GM21619 (cell line): ENCODE results near the gene EGFL7.
"Not testable (repeated sequence)": the region's sequence is repeated elsewhere in the genome, so short reads cannot be mapped to it uniquely, and the experiment has no call there.

Source experiments
- ATAC-seq: cut with Tn5 transposase; IDR thresholded peaks from one replicate; pipeline ENCODE4 v1.9.1; 2021; ENCODE audit not compliant: unreplicated experiment

The EGFL7 gene

DNA sequence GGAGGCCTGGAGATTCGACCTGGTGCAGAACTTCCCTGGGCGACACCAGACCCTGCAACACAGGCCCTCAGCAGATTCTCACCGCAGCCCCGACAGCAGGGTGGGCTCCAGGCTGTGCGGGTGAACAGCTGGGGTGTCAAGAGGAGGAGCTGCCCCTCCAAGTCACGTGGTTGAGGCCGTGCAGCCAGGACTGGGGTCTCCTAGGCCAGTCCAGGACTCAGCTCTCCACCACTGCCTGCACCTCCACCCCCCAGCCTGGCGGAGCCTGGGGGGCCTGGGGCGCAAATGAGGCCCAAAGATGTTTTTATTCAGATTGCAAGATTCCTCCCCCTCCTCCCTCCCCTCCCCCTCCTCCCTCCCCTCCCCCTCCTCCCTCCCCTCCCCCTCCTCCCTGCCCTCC, 33.8 kb downstream of the EGFL7 start:
- ATAC-seq: no peak

DNA sequence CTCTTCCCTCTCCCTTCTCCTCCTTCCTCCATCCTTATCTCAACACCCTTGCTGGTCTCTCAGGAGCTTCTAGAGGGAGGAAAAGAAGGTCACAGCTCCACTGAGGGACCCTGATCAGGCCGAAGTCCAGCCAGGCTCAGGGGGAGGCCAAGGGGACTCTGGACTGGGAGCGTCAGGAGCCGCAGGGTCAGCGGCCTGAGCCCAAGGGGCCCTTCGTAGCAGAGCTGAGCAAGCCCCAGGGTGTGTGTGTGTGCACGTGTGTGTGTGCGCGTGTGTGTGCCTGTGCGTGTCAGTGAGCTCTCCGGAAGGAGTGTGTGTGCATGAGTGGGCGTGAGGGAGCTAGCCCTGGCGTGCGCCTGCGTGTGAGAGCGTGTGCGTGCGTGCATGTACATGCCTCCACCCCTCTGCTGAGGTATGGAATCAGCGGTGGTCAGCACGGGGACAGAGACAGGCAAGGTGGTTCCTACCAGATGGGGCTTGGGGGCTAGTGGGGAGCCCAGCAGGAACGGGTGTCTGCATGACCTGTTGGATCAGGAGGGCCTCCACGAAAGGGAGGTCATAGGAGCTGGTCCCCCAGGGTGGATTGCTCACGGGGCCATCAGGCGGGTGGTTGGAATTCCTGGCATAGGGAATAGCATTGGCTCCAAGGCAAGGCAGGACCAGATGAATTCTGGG, 34.6 kb downstream of the EGFL7 start:
- no peak for ATAC-seq

DNA sequence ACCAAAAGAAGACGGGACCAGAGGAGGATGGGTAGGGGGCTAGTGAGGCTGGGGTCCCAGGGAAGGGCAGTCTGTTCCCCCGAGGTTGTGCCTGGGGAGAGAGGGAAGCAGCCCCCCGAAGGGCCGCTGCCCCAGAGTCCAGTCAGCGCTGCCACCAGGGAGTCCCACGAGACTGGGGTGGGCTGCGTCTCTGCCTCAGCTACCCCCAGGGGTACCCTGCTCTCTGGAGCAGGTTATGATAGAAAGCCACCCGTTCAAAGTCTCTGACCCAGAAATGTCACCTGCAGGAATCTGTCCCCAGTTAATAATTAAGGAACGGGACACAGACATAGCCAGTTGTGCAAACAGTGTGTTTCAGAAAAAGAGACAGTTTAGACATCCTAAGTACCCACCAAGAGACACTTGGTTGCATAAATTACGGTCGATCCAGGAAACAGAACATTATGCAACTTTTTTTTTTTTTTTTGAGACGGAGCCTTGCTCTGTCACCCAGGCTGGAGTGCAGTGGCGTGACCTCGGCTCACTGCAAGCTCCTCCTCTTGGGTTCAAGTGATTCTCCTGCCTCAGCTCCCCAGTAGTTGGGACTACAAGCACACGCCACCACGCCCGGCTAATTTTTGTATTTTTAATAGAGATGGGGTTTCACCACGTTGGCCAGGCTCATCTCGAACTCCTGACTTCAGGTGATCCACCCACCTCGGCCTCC, 35.3 kb downstream of the EGFL7 start:
- no peak for ATAC-seq

DNA sequence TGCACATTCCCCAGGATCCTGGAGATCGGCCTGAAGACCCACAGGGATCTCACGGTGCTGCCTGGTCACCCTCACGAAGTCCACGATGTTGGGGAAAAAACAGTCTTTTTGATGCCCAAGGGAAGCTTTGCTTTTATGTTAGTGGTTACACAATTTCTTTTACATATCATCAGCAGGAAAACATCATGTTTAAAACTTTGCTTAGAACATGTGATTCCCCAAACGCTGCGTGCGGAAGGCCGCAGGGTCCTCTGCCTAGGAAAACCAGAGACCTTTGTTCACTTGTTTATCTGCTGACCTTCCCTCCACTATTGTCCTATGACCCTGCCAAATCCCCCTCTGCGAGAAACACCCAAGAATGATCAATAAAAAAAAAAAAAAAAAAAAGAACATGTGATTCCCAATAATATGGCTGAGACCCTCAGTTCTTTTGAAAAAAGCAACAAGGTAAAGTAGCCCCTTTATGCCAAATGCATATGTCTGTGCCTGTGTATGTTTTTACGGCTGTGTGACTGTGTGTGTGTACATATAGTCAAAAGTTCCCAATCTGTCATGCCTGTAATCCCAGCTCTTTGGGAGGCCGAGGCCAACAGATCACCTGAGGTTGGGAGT, 36.0 kb downstream of the EGFL7 start:
- ATAC-seq: no peak

DNA sequence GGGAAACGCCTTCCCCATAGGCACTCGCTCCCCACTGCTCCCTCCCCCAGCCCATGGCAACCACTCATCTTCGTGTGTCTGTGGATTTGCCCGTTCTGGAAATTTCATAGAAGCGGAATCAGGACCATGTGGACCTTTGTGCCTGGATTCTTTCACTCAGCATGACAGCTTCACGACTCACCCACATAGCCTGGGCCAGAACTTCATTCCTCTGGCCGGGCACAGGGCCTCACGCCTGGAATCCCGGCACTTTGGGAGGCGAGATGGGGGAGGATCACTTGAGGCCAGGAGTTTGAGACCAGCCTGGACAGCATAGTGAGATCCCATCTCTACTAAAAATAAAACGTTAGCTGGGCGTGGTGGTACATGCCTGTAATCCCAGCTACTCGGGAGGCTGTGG, 37.6 kb downstream of the EGFL7 start:
- ATAC-seq: no peak

DNA sequence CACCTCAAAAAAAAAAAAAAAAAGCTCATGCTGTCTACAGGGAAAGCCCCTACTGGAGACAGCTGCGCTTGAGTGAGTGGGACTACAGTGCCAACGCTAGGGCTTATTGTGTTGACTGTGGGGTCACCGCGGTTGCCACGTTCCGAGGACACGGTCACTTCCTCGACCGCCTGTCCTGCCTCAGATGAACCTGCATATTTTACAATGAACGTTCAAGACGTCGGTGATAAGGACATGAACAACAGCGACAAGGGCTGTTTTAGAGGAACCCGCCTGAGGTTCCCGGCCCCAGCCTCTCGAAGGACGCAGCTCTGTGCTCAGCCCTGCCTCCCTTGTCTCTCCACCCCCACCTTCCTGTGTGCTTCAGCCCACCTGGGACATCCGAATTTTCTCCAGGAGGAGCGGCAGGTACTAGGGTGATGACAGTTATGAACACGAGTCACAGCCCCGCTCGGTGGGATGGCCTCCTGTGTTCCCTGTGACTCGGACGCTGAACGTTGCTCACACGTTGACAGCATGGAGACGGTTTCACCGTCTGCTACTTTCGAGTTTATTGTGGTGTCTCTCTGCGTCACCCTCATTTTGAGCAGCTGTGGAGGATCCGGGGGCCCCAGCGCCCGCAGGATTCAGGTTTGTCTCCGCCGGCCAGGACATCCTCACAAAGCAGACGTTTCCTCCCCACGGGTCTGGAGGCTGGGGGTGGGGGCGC, 38.4 kb downstream of the EGFL7 start:
- ATAC-seq: peak; percentile 79

DNA sequence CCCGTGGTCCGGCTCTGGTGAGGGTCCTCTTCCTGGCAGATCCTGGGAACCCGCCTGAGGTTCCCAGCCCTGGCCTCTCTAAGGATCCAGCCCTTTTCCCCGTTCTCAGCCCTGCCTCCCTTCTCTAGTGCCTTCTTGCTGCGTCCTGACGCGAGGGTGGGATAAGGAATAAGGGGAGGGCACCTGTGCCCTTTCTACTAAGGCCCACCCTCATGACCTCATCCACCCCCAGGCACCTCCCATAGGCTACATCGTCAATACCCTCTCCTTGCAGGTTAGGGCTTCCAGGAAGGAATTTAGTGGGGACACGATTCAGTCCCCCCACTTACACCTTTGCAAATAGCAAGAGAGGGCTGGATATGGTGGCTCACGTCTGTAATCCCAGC, 38.9 kb downstream of the EGFL7 start:
- ATAC-seq: peak; percentile 5

DNA sequence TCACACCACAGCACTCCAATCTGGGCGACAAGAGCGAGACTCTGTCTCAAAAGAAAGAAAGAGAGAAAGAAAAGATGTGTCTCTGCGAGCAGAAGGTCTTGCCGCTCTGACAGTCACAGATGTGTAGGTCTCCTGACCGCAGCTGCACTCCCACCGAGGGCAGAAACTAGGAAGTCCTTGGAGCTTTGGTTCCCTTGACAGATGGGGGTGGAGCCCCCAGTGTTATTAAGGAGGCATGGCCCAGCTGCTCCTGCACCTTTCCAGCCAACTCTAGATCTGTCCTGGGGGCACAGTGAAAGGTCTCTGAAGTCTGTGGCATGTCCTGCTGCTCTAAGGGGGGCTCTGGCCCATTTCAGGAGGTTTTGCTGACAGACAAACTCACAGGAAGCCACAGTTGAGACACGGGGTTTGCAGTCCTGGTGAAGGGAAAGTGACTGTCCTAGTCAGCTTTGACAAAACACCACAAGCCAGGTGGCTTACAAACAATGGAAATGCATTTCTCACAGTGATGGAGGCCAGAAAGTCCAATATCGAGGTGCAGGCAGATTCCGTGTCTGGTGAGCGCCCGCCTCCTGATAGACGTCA, 40.7 kb downstream of the EGFL7 start:
- ATAC-seq: no peak

DNA sequence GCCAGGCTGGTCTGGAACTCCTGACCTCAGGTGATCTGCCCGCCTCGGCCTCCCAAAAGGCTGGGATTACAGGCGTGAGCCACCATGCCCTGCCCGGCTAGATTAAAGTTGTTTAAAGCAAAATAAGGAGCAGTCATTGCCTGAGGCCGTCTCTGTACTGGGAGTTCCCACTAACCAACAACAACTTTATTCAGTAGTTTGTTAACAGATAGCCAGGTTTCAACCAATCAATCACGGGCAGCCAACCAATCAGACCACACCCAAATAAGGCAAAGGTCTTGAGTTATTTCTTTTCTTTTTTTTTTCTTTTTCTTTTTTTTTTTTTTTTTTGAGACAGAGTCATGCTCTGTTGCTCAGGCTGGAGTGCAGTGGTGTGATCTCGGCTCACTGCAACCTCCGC, 42.0 kb downstream of the EGFL7 start:
- ATAC-seq: not testable (repeated sequence)

DNA sequence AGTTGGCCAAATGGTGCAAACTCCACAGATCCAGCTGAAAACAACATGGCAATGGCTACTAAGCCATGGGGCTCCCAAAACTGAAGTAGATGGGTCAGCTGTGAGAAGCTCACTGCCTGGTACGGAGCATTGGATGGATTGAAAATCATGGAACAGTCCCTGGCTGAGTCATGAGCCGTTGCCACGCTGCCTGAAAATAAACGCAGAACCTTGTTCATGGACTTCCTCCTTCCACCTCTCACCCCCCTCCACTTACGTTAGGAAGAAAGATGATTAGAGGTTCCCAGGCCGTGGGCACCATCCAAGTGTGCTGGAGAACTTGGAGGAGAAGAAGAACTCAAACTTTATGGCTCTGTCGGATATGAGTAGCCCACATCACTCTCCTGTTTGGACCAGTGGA, 42.8 kb downstream of the EGFL7 start:
- no peak for ATAC-seq

DNA sequence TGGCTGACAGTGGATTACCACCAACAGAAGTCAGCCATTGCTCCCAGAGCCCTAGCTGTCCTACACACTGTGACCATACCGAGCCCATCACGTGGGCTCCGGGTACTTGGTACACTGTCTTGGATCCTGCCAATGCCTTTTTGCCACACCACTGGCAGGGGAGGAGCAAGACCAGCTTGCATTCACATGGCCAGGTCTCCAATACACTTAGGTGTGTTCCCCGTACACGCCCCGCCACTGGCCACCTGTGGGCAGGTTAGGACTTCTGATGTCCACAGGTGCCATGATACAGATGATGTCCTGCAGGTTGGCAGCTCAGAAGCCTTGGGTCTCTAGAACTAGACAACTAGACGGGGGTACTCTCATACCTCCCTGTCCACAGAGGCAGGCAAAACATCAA, 44.3 kb downstream of the EGFL7 start:
- ATAC-seq: no peak

DNA sequence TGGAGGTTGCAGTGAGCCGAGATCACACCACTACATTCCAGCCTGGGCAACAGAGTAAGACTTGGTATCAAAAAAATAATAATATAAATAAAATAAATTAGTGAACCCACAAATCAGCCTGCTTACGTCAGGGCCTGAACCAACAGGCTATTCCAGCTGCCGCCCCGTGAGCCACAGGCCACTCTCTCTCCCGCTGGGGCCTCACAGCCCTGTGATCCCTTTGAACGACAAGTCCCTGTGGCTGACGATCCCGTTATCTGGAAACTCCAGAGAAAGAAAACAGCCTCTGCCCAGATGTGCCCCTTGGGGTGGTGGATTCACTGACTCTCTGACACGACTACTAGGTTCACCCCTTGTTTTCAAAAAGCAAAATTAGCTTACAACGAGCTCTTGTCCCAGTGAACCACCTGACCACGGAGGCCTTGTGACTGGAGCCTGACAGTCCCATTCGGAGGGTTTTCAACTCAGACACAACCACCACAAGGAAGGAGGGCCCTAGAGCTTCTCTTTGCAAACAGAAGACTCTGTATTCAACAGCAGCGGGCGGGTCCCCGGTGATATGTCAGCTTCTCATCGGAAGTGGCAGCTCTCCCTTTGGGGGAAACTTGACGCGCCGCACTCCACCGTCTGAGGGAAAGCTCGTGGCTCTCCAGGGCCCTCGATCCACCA, 45.3 kb downstream of the EGFL7 start:
- no peak for ATAC-seq

DNA sequence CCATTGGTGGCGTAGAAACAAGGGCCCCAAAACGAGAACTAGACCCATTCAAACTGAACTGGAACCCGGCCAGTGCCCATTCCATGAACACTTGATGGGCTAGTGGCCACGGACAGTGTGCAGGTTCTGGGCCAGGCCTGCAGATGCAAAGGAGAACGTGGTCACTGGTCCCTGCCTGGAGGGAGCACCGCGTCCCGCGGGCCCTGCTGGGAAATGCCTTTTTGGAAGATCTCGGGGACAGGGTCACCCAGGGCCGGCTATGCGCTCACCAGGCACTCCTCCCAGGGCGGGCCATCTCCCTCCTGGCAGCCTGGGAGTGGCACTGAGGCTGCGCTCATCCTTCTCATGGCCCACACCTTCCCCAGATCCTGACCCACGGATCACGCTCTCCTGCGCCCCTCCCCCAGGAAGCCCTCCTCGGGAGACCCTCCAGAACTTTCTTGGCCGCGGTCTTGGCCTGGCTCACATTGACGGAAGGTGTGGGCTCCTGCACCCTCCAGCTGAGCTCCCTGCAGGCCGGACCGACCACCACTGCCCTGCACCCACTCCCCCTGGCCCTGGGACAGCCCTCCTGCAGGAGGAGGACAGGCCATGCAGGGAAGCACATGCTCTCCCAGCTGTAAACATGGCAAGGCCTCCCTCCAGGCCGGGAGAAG, 46.9 kb downstream of the EGFL7 start:
- no peak for ATAC-seq

DNA sequence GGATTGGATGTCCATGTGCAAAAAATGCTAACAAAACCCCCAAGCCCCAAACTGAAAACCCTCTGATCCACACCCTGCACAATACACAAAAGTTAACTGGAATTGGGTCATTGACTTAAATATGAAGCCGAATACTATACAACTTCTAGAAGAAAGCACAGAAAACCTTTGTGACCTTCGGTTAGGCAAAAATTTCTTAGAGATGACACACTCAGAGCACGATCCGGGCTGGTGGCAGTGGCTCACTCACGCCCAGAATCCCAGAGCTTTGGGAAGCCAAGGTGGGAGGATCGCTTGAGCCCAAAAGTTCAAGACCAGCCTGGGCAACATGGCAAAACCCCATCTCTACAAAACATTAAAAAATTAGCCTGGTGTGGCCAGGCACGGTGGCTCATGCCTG, 47.8 kb downstream of the EGFL7 start:
- ATAC-seq: no peak

DNA sequence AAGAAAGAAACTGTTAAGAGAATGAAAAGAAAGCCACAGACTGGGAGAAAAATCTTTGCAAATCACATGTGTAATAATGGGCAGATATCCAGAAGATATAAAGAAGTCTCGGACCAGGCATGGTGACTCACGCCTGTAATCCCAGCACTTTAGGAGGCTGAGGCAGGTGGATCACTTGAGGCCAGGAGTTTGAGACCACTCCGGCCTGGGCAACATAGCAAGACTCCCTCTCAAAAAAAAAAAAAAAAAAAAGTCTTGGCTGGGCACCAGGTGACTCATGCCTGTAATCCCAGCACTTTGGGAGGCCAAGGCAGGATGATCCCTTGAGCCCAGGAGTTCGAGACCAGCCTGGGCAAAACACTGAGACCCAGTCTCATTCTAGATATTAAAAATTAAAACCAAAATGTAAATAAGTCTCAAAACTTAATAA, 48.5 kb downstream of the EGFL7 start:
- not testable (repeated sequence) for ATAC-seq

DNA sequence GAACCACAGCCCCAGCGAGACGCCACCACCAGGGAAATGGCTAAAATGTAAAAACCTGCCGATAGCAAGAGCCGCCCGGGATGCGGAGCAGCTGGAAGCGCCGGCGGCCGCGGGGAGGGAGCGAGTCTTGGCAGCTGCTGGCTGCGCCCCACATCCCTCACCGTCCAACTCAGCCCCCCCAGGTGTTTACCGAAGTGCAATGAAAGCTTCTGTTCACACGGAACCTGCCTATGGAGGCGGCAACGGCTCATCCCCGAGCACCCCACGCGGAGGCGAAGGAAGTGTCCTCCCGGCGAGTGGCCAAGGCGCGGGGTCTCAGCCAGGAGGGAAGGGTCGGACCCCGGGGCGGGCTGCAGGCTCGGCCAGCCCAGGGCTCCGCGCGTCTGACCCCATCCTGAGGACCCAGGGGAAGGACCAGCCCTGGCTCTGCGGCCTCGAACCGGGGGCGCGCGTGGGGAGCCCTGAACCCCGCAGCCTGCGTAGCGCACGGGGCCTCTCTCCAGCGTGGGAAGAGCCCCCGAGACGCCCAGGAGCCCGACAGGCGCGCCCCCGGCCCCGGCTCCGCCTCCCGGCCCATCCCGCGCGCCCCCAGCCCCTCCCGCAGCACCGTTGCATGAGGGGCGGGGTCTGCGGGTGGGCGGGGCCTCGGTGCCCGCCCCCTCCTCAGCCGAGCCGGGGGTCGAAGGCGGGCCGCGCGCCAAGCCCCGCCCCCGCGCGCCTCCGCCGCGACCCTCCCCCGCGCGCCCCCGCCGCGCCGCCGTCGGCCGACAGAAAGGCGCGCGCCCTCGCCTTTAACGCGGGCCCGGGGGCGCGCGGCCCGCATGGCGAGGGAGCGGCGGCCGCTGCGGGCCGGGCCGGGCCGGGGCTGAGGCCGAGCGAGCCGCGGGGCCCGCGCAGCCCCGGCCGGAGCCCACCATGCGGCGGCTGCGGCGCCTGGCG, 49.3 kb downstream of the EGFL7 start, which contains the start of gene DIPK1B:
TSS of gene DIPK1B (plus strand) at position 822 of the 939 bp plus-strand sequence. CDS start at position 916, 94 bp downstream.
- ATAC-seq: no peak

DNA sequence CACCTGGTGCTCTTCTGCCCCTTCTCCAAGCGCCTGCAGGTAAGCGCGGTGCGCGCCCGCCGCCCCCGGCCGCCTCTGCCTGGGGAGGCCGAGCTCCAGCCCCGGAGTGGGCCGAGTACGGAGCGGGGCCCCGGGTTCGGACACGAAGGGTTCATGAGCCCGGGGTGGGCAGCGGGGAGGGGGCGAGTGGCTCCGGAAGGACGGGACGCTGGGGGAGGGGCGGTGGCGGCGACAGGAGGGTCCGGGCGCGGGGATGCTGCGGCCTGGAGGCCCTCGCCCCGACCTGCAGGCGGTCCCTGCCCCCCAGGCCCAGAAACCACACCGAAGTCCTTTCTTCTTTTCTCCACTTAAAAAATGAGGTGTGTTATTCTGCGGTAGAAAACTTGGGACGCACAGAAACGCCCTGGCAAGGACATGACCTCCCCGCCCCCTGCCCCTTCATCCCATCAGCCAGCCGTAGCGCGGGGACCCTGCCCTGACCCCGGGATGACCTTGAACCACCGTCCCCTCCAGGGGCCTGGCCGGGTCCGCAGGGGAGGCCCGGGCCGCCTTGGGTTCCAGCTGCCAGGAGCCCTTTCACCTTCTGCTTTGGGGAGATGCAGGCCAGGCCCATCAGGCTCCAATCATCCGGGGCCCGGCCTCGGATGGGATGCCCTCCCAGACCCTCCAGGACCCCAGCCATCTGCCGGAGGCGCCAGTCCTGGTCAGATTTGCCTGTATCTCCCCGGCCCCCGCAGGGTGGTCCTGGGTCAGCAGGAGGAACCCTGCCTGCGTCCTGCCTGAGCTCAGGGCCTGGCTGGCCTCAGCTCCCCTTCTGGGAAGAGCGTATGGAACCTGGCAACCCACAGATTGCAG, 50.2 kb downstream of the EGFL7 start:
- ATAC-seq: no peak

DNA sequence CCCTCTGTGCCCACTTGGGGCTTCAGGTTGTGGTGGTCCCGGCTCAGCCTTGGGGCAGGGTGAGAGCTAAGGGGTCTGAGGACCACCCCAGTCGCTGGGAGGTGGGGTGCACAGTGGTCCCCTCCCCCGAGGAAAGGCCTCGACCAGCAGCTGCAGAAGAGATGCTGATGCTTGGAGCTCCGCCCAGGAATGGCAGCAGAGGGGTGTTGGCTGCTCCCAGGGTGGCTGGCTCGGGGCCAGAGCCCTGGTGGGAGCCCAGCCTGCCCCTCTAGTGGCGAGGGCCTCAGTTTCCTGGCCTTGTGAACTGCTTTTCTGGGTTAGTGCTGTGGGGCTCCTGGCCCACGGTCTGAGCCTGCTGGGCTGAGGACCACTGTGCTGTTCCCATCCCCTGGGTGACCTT, 50.8 kb downstream of the EGFL7 start:
- no peak for ATAC-seq
